ENCODE data around the gene DIPK1B. TPM values are rescaled to one million over a fixed set of nuclear protein-coding genes. Genes with fewer than 3 reads are reported as not detected.

The DIPK1B gene
- total RNA-seq, 4 donors from 2014 or later, result 7.1 to 13.5 (median 9.5) TPM

DNA sequence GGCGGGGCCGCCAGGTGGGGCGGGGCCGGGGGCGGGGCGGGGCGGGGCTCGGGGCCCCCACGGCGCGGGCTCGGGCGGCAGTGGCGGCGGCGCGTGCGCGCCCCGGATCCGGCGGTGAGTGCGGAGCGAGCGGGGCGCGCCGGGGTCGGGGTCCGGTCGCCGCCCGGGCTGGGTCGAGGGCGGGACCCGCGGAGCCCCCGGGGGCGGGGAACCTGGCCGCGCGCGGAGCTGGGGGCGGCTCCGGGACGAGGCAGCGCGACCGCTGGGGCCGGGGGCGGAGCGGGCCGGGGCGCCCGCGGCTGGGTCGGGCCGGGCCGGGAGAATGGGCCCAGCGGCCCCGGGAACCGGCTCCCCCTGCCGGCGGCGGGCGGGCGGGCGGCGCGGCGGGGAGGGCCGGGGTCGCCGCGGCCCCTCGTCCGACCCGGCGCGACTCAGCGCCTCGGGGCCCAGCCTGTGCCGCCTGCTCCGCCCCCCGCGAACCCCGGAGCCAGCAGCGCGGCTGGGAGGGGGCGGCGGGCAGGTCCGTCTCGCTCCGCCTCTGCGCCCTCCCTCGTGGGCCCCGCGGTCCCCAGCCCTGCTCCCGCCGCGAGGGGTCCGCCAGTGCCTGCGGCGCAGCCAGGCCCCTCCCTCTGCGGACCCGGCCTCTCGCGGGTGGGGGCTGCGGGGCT, 46.5 kb upstream of the DIPK1B start:
- no peak for TF ChIP-seq POLR2A (IDR thresholded peaks at IDR 0.05)
- TF ChIP-seq, protein P1, sequence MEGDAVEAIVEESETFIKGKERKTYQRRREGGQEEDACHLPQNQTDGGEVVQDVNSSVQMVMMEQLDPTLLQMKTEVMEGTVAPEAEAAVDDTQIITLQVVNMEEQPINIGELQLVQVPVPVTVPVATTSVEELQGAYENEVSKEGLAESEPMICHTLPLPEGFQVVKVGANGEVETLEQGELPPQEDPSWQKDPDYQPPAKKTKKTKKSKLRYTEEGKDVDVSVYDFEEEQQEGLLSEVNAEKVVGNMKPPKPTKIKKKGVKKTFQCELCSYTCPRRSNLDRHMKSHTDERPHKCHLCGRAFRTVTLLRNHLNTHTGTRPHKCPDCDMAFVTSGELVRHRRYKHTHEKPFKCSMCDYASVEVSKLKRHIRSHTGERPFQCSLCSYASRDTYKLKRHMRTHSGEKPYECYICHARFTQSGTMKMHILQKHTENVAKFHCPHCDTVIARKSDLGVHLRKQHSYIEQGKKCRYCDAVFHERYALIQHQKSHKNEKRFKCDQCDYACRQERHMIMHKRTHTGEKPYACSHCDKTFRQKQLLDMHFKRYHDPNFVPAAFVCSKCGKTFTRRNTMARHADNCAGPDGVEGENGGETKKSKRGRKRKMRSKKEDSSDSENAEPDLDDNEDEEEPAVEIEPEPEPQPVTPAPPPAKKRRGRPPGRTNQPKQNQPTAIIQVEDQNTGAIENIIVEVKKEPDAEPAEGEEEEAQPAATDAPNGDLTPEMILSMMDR (IDR thresholded peaks at IDR 0.05), result no peak
- DNase-seq (ENCODE audit: low spot score in 2 of 2), result no peak
- H3K4me3 ChIP-seq (ENCODE audit: low read depth, poor library complexity, severe bottlenecking), result peak overlapping the region; percentile 18
- 0 to 5% methylated on average over 12 to 17 of the region's 109 CpGs for WGBS, 2 donors
- intact Hi-C loops (cut with DNase I; ENCODE audit: low total_unique reads), result no loop called here

DNA sequence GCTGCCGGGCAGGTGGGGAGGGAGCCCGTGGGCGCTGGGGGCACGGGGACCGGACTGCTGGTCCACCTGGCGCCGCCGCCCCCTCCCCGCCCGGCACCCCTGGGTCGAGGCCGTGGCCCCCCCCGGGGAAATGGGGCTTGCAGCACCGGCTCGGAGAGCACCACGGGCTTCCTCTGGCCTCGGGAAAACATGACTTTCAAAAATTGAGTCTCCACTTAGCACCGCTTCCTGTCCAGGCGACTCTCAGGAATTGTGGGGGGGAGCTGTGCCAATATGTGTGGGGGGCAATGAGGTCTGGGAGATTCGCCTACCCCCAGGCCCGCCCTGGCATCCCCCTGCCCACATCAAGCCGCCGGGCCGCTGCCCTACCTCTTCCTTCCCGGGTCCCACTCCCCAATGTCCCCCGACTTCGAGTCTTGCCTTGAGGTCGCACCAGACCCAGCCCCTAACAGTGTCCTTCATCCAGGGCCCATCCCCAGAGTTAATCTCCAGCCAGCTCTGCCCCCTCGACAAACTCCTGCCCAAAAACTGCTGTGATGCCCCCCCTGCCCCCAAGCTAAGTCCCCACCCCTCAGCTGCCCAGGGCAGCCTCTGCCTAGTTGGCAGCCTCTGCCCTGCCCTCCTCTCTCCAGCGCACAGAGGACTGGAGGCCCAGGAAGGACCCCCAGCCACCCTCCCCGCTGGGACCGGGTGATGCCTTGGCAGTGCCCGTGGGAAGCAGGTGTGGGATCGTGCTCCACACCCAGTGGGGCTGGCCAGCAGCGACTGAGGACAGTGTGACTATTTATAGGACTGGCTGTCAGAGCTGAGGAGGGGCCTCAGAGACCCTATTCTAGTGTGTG, 45.8 kb upstream of the DIPK1B start:
- TF ChIP-seq, protein P1 (IDR thresholded peaks at IDR 0.05), result no peak
- TF ChIP-seq POLR2A (IDR thresholded peaks at IDR 0.05), result no peak
- 17 to 35% methylated on average over 13 to 34 of the region's 35 CpGs for WGBS, 2 donors
- no peak for DNase-seq (ENCODE audit: low spot score in 2 of 2)
- intact Hi-C loops (cut with DNase I; ENCODE audit: low total_unique reads), result no loop called here
- H3K4me3 ChIP-seq (ENCODE audit: low read depth, poor library complexity, severe bottlenecking), result peak overlapping the region; percentile 18

- 57 to 75% methylated on average over 15 to 18 of the region's 21 CpGs for WGBS, 2 donors
- H3K4me3 ChIP-seq (ENCODE audit: low read depth, poor library complexity, severe bottlenecking), result no peak overlapping the region
- DNase-seq (ENCODE audit: low spot score in 2 of 2), result no peak
- intact Hi-C loops (cut with DNase I; ENCODE audit: low total_unique reads), result no loop called here
- no peak for TF ChIP-seq POLR2A (IDR thresholded peaks at IDR 0.05)
- TF ChIP-seq, protein P1 (IDR thresholded peaks at IDR 0.05), result no peak
Observed at GRCh38 chr9:136667214-136667939, 45.0 kb upstream of the DIPK1B start.

- TF ChIP-seq POLR2A (IDR thresholded peaks at IDR 0.05), result no peak
- TF ChIP-seq, protein P1 (IDR thresholded peaks at IDR 0.05), result no peak
- H3K4me3 ChIP-seq (ENCODE audit: low read depth, poor library complexity, severe bottlenecking), result no peak overlapping the region
- no peak for DNase-seq (ENCODE audit: low spot score in 2 of 2)
- intact Hi-C loops (cut with DNase I; ENCODE audit: low total_unique reads), result no loop called here
- WGBS, 2 donors, result 55 to 60% methylated on average over 4 to 16 of the region's 40 CpGs
Observed at GRCh38 chr9:136667940-136668760, 44.2 kb upstream of the DIPK1B start.
